Measurements from ENCODE around the gene IFNAR1.

IFNAR1 gene

DNA sequence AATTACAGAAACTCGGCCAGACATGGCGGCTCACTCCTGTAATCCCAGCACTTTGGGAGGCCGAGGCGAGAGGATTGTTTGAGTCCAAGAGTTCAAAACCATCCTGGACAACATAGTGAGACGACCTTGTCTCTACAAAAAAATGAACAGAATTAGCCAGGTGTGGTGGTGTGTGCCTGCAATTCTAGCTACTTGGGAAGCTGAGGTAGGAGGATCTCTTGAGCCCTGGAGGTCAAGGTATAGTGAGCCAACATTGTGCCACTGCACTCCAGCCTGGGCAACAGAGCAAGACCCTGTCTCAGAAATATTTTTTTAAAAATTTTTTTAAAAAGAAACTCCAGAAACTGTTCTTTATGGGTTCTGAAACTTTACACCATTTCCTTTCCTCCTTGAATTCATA is 40.1 kb downstream of the IFNAR1 start:
- TF ChIP-seq, protein P1, sequence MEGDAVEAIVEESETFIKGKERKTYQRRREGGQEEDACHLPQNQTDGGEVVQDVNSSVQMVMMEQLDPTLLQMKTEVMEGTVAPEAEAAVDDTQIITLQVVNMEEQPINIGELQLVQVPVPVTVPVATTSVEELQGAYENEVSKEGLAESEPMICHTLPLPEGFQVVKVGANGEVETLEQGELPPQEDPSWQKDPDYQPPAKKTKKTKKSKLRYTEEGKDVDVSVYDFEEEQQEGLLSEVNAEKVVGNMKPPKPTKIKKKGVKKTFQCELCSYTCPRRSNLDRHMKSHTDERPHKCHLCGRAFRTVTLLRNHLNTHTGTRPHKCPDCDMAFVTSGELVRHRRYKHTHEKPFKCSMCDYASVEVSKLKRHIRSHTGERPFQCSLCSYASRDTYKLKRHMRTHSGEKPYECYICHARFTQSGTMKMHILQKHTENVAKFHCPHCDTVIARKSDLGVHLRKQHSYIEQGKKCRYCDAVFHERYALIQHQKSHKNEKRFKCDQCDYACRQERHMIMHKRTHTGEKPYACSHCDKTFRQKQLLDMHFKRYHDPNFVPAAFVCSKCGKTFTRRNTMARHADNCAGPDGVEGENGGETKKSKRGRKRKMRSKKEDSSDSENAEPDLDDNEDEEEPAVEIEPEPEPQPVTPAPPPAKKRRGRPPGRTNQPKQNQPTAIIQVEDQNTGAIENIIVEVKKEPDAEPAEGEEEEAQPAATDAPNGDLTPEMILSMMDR (IDR thresholded peaks at IDR 0.05; ENCODE audit: low read depth, low read length), result no peak
- H3K4me3 ChIP-seq (replicated peaks in 1 of 2; ENCODE audit: low read depth in 2 of 2, low read length in 2 of 2), result no peak overlapping the region
- DNase-seq (ENCODE audit: low read depth in 2 of 2), result no peak

DNA sequence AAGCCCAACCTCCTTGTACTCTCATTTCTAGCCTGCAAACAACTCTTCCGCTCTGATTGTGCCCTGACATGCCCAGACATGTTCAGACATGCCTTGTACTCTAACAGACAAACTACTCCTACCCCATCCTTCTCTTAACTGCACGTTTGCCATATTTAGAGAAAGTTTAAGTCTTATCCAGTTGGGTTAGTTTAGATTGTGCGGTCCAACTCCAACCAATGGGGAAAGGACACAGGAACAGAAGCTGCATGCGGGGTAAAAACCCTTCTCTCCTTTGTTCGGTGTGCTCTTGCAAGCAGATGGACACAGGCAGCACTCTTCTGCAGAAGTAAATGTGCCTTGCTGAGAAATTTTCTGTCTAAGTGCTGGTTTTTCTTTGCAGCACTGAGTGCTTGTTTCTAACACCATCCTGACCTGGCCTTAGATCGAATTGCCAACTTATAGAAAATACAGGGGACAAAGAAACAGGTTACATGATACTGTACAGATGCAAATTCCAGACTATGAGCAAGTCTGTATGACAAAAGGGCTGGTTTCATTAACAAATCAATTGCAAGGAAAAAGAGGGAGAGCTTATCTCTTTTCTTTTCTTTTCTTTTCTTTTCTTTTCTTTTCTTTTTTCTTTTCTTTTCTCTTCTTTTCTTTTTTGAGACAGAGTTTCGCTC is 42.7 kb downstream of the IFNAR1 start:
- H3K4me3 ChIP-seq (replicated peaks in 1 of 2; ENCODE audit: low read depth in 2 of 2, low read length in 2 of 2), result no peak overlapping the region
- TF ChIP-seq, protein P1 (IDR thresholded peaks at IDR 0.05; ENCODE audit: low read depth, low read length), result no peak
- DNase-seq (ENCODE audit: low read depth in 2 of 2), result no peak

DNA sequence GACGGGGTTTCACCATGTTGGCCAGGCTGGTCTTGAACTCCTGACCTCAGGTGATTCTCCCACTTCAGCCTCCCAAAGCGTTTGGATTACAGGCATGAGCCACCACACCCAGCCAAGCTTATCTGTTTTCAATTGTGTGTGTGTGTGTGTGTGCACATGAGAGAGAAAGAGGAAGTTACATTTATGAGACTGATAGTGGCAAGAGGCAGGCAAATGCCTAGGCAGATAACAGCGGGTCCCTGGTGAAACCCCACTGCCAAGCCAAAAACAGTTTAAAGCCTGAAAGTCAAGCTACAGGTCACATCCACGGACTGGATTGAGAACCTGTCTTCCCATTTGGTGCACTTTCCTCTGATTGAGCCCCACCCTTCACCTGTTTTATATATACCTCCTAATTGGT is 43.4 kb downstream of the IFNAR1 start:
- no peak for DNase-seq (ENCODE audit: low read depth in 2 of 2)
- H3K4me3 ChIP-seq (replicated peaks in 1 of 2; ENCODE audit: low read depth in 2 of 2, low read length in 2 of 2), result no peak overlapping the region
- TF ChIP-seq, protein P1 (IDR thresholded peaks at IDR 0.05; ENCODE audit: low read depth, low read length), result no peak

DNA sequence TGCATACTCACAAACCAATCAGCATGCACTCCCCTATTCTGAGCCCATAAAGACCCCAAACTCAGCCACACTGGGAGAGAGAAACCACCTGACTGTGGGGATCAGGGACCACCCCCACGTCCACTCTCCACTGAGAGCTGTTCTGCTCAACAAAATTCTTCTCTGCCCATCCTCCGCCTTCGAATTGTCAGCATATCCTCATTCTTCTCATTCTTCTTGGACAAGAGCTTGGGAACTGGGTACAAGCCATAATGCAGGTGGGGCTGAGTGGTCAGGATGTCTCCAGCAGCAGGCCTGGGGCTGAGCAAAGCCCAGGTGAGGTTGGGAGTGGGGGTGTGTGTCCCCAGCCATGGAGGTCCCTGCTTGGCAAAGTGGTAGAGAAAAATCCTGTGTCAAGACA is 43.8 kb downstream of the IFNAR1 start:
- H3K4me3 ChIP-seq (replicated peaks in 1 of 2; ENCODE audit: low read depth in 2 of 2, low read length in 2 of 2), result no peak overlapping the region
- no peak for DNase-seq (ENCODE audit: low read depth in 2 of 2)
- TF ChIP-seq, protein P1 (IDR thresholded peaks at IDR 0.05; ENCODE audit: low read depth, low read length), result no peak

DNA sequence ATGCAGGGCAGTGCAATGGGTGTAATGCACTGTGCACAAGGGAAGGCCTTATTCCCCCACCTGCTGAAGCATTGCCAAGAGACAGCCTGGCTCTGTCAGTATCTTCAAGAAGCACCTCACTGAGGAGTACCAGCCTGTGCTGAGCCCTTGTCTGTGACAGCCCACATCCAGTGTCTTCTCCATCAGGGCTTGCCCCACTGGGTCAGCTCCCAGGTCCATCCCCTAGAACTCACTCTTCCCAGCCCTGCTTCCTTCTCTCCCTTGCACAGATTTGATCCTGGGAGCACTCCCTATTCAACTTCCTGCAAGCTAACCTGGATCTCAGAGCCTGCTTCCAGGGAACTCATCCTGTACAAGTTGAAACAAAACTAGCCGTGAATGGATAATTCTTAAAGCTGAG is 44.8 kb downstream of the IFNAR1 start:
- H3K4me3 ChIP-seq (replicated peaks in 1 of 2; ENCODE audit: low read depth in 2 of 2, low read length in 2 of 2), result no peak overlapping the region
- TF ChIP-seq, protein P1 (IDR thresholded peaks at IDR 0.05; ENCODE audit: low read depth, low read length), result no peak
- no peak for DNase-seq (ENCODE audit: low read depth in 2 of 2)

DNA sequence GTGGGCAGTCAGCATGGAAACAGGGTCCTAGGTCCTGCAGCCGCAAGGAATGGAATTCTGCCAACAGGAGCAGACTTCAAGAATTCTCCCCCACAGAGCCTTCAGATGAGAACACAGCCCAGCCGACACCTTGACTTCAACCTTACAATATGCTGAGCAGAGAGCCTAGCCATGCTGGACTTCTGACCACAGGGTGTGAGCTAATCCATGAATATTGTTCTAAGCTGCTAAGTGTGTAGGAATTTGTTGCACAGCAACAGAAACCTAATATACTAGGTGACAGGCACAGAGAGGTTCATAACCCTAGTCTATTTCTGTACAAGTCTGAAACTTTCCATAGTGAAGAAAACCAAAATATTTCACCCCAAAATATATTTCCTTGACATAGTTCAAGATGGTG is 45.5 kb downstream of the IFNAR1 start:
- no peak for DNase-seq (ENCODE audit: low read depth in 2 of 2)
- H3K4me3 ChIP-seq (replicated peaks in 1 of 2; ENCODE audit: low read depth in 2 of 2, low read length in 2 of 2), result no peak overlapping the region
- TF ChIP-seq, protein P1 (IDR thresholded peaks at IDR 0.05; ENCODE audit: low read depth, low read length), result no peak

DNA sequence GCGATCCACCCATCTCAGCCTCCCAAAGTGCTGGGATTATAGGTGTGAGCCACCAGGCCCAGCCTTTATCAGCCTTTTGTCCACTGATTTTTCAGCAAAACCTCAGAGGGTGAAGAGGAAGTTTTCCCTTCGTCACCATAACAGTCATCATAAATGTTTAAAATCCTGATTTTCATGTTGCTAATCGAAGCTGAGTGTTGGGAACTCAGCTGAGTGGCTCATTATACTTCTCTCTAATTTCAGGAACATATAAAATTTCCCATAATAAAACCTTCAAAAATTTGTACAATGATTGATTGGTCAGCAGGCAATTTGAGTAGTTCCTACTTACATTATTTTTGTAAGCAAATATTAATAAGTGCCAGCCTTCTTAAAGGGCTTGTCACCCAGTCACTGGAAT is 46.6 kb downstream of the IFNAR1 start:
- TF ChIP-seq, protein P1 (IDR thresholded peaks at IDR 0.05; ENCODE audit: low read depth, low read length), result no peak
- H3K4me3 ChIP-seq (replicated peaks in 1 of 2; ENCODE audit: low read depth in 2 of 2, low read length in 2 of 2), result no peak overlapping the region
- DNase-seq (ENCODE audit: low read depth in 2 of 2), result no peak

Measured in cardiac fibroblast (primary cell).